C1 segment of cervical spinal cord (tissue), 14 donors: ENCODE results near the gene CDK14.

Experiments used
- DNase-seq, 14 donors: peaks; one replicate each; lab custom pipeline; 2025; lab: John Stamatoyannopoulos, UW

The CDK14 gene

DNA sequence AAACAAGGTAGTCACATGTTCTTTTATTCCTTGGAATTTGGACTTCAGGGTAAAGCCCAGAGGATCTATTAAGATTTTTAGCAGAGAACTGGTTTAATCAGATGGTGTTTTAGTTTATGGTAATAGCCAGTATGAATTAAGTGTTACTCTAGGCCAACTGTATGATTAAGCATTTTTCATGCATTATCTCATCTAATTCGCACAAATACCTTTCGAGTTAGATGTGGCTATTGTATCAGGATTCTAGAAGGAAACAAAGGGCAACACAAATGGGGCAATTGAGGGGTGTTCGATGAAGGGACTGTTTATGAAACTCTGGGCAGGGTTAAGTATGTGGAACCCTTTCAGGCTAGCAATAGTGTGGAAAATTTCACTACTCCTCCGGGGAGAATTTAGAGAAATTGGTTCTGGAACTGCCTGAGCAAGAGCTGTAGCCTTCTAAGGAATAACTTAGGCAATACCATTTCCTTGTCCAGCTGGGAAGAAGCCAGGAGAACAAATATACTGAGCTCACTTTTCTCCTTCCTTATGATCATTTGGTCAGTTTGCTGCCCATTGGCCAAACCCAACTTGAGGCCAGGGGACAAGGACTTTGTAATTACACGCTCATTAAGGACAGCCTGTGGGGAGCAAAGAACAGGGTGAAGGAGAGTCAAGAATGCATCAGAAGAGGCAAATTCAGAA is 349.1 kb downstream of the CDK14 start:
- no peak for DNase-seq

DNA sequence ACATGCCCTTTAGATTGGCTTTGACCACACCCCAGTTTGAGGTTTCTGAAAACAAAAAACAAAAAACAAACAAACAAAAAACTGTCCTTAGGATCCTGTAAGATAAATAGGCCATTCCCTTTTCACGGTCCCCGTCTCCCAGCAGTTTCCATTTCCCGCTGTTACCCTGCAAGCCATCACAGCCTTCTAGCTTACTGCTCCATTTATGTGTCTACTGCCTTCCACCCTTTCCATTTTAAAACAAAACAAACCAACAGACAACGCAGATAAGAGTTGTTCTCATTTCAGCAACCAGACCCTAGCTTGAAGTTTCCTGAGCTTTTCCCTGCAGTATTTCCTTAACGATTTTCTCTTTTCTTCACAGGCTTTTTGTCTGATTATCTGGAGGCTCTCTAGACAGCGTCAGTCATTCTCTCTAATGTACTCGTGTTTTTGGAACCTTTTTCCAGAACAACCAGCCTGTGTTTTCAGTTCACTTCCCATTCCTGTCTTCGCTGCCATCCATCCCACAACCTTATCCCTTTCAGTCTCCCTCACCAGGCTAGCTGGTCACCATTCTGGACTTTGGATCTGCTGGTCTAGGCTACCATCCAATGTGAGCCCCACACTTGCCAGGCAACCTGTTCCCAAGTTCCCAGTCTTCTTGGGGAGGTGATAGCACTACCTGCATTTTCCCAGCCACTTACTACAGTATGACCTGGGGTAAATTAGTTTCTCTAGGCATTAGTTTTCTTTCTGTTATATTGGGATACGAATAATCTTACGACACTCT is 350.8 kb downstream of the CDK14 start:
- DNase-seq = peak in 1 of 14 donors; percentile 65

DNA sequence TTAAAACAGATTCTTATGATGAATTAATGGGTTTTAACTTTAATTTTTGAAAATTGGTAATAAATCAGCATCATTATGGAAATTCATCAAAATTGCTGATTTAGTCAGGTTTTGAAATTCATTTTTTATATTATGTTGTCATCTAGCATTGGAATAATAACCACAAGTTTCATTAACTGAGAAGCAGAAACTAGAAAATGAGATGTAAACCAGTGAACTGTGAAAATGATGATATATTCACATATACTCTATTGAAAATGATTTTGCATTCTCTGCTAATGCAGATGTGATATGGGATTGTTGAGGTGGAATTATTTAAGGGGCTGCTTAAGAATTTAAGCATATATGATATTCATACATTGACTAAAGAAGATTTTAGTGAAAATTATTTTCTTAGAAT is 352.0 kb downstream of the CDK14 start:
- no peak for DNase-seq

DNA sequence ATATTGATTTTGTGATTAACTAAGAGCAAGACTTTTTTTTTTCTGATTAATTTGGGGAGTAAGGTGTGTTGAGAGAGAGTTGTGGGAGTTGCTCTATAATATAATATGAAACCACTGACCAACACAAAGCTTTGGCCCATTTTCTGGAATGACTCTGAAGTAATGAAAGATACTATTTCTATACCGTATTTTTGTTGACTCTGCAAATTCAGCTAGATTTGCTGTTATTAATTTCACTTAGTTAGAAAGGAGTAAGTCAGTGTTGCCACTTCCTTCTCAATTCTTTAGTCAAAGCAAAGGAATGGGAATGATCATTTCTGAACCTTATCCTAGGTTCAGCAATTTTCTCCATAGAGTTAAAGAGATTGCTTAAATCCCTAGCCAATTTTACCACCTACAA is 355.1 kb downstream of the CDK14 start:
- DNase-seq = no peak

DNA sequence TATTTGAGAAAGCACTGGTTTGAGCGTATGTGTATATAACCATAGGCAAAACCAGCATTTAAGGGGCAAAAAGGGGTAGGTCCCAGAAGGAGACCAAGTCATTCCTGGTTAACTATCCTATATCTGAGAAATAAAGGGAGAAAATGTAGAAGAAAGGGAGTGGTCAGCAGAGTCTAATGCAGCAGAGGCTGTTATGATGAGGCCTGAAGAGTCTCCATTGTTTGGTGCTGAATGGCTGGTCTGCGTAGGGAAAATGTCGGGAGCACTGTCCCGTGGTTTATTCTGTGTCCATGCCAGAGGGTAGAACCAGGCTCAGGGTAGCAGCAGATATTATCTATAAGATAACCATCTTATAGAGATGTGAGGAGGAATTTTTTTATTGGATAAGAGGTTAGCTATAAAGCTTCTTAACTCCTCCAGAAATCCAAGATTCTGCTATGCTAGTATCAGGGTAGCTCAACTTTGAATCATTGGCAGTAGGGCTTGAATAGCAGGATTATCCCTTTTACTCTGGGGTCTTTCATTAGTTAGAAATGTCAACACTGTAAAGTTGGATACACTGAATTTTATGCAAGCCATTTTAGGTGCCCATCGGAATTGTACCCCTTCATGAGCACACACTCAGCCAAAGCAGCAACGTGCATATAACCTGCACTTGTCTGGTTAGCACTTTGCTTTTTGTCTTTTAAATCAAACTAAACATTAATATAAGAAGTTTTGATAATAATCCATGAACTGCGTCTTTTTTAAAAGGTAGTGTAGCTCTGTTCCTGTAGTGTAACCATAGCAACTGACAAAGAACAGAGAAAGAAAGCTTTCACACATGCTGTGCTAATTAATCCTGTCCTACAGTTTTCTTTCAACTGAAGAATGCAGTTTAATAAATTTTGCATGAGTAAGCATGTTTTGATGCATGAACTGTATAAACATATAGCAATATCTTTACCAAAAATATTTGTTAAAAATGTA is 356.1 kb downstream of the CDK14 start:
- peak in 1 of 14 donors; percentile 9 for DNase-seq

DNA sequence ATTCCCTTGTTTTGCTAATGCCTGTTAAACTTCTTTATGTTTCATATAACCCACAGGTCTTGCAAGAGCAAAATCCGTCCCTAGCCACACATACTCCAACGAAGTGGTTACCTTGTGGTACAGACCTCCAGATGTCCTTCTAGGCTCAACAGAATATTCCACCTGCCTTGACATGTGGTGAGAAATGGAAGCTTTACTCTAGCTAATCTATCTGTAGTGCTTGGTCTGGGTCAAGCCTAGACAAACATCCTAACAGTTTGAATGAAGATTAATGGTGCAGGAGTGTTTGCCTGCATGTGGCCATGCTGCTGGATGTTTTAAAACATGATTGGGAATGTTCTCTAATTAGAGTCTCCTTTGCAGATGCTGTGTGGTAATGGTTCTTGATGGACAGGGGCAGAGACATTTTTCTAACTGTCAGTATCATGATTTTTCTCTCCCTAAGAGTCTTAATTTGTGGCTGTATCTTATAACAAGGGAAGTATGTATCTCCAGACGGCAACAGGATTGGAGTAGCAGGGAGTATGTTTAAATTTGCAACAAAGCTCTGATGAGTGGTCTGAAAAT is 359.6 kb downstream of the CDK14 start:
- no peak for DNase-seq

DNA sequence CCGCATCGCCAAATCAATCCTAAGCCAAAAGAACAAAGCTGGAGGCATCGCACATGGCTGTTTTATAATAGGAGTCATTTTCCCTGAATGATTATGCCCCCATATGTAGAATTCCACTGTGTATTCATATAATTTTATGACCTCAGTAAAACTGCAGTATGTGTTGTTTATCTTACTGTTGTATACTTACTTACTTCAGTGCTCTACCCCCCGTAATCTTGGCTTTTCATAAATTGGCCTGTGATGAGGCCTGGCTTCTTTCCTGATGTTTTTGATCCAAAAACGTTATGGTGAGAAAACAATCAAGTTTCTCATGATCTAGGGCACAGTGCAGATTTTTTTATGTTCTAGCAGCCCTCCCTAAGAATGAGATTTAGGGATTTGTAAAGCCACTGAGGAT is 361.8 kb downstream of the CDK14 start:
- no peak for DNase-seq

DNA sequence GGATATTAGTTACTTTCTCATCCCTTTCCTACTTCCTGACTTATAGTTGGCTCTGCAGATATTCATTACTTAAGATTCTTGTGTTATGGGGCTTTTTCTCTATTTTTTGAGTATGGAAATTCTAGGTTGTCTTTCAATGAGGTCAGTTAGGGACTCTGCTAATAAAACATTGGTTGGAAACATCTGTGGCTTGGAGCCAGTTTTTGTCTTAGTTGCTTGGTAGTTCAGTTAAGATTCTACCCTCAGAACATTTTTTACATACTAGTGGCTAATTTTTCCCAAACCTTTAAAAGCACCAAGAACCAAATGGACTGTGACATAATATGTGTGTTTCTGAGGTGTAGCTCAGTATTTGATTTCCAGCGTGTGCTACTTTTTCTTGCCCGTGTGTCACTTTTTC is 362.5 kb downstream of the CDK14 start:
- no peak for DNase-seq

DNA sequence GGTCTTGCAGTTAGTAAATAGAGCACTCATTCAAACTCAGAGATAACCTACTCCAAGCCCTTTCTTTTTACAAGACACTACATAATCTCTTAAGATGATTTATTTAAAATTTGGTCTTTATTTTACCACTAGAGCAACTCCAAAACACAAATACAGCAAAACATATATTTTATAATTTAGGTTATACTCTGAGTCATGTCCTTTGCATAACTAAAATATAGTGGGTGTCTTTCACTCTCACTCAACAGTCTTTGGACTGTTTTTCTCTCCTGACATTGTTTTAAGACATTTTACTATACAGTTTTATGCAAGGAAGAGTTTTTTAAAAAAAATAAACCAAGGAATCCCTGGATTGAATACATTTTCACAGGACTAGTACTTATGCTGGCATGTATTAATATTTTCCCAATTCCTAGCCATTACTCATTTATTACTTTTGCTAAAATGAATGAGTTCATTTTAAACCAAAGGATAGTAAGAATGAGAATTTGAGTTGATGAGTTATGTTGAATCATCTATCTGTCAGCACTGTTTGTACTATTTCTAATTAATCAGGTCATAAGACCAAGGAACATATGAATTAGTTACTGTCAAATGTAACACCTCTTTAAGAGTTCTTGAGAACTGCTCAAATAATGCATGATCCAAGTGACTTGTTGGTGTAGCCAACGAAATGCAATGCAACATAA is 365.1 kb downstream of the CDK14 start:
- DNase-seq = no peak

DNA sequence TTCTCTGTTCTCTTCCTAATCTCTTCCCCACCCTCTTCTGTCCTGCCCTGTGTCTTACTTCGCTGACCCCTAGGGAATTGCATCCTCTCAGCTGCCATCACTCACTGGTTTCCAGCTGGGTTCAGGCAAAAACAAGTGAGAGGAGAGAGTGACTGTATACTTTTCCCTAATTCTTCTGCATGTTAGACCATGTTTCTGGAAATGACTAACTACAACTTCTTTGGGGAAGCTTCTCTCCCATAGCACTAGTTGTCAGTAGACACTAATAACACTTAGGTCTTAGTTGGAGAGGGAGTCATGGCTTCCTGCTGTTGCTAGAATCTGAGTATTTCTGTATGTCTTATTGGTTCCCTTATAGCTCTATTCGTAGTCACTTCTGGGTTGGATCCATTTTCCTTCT is 369.1 kb downstream of the CDK14 start:
- DNase-seq = no peak

DNA sequence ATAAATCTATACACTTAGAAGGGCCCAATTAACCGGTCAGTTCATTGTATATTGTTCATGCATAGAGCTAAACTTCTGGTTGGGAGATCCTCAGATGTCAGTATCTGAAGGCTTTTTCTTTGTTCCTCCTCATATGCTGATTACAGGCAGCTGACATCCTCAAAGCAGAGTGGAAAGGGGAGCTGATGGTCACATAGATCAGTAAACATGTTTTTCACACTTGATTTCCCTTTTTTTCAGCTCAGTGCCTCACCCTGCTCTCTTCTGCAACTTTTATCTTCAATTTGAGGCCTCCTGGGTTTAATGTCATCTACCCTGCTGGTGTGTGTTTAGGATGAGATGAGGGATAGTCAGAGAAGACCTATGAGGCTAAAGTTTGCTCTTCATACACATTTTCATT is 370.2 kb downstream of the CDK14 start:
- DNase-seq = no peak

DNA sequence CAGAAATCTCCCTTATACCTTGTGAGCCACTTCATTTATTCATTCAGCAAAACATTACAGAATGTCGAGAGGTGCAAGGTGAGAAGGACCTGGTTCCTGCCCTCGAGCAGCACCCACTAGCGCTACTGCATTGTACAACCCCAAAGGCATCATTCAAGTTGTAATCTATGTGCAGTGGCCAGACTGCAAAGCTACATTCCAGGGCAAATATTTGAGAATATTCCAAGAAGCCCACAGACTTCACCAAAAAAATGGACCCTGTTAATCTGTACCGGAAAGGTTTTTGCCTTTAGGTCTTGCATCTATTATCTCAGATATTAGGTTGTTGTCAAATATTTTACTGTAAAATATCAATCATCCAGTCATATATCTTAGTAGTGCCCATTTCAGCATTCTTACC is 372.8 kb downstream of the CDK14 start:
- no peak for DNase-seq

DNA sequence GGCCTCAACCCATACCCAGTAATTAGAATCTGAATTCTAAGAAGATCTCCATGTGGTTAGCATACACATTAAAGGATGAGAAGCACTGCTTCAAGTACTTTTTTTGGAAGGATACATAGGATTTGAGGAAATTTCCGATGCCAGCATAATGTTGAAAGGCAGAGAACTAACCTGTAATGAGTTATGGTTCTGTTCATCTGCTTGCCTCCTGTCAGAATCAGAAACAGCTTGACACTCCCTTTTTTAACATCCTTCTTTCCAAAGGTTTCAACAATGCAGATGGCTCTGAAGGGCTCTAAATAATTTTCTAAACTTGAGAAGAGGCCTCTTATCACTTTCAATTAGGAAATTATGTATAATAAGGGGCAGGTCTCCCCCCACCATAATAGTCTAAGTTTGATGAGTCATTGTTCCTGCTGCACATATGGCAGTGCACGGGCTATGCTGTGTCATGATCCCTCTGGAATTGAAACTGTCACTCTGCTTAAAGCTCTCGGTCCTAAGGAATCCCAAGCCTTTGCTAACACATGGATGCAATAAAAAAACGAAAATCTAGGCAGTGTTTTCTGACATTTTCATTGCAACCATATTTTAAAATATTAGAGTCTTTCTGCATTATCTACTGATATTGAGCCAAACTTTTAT is 376.9 kb downstream of the CDK14 start:
- peak in 1 of 14 donors; percentile 33 for DNase-seq

DNA sequence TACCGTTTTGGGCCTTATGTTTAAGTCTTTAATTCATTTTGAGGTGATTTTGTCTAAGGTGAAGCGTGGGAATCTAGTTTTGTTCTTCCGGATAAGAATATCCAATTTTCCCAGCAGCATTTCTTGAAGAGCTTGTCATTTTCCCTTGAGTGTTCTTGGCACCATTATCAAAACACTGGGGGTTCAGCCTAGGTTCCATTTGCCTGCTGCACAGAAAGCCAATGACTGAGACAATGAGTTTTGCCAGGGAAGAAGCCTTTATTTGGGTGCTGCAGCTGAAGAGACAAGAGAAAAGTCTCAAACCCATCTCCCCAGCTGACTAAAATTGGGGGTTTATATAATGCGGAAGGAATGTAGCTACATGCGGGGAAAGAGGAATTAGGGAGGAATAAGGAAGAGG is 380.9 kb downstream of the CDK14 start:
- DNase-seq = no peak

DNA sequence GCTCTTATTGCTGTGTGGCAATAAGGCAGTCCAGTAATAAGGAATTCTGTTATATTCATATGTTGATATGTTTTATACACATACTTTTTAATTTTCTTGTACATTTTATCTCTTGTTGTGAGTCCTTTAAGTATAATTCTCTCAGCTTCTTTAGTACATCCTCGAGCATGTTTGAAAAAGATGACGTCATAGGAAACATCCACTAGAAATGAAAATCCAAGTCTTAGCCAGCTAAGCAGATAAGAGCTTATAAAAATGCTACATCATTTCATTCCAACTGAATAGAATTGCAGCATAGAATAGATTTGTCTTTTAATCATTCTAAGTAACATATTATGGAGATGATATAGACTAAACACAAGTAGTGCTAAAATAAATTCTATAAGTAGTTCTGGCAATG is 384.4 kb downstream of the CDK14 start:
- no peak for DNase-seq

DNA sequence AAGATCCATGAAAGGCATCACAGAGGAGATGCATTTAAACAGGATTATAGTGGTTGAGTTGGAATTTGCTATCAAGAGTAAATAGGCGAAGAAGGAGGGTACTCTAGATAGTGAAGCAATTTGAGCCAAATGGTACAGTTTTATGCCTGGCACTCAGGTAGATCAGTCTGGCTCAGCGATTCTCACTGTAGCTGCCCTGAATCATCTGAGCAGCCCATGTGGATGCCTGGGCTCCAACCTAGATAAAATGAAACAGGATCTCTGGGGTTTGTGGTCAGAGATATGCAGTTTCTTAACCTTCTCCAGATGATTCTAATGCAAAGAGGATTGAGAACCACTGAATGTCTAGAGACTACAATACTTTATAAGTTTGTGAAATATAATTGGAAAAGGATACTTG is 386.1 kb downstream of the CDK14 start:
- DNase-seq = no peak

DNA sequence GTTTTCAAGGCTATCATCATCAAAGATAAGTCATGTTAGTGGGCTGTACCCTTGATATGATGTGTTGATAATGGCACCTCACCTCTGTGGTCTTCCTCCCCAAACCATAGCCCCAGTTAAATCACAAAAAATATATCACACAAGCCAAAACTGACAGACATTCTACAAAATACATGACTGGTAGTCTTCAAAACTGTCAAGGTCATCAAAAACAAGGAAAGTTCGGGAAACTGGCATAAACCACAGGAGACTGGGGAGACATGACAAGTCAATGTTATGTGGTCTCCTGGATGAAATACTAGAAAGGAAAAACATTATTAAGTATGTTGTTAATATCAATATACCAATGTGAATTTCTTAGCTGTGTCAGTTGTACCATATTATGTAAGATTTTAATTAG is 388.6 kb downstream of the CDK14 start:
- no peak for DNase-seq

DNA sequence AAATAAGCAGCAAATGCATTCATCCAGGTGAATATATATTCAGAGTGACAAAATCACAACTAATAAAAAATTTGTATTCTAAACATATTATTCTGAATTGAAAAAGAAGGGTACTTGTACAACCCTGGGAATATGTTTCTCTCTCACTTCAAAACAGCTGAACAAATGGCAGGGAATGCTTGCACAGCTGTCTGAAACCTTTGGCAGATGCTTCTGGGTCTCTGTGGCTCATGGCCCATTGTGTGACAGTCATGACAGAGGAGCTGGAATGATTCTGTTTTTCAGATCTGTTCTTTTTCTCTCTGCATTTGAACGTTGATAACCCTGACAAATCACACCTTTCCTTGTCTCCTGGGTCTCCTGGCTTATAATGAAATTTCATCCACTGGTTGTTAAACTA is 392.4 kb downstream of the CDK14 start:
- DNase-seq = no peak

DNA sequence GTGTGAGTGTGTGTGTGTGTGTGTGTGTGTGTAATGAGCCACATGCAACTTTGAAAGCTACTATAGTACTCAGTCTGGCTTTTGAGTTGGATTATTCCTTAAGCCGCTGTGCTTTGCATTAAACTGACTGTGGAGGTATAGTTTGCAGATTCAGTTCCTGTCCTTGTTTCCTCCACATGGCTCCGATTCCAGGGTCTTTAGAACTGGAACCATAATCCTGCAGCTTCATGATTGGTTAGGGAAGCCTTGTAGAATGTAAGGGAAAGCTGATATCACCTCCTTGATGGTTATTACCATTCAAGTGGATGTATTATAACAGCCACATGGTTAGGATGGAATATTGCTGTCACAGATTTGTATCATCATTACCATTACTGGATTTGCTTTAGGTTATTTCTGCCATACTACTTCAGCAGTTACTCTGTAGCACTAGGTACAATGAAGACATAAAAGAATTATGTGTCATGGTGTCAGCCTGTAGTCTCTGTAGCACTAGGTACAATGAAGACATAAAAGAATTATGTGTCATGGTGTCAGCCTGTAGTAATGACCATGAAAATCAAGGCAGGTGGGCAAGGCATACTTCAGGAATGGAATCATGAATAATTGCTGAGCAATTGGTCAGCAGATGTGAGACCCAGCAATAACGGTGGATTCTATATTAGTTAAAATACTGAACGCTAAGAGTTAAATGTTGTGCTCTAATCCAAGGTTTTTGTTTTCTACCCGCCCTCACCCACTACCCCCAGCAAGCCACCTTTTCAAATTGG is 393.1 kb downstream of the CDK14 start:
- no peak for DNase-seq

DNA sequence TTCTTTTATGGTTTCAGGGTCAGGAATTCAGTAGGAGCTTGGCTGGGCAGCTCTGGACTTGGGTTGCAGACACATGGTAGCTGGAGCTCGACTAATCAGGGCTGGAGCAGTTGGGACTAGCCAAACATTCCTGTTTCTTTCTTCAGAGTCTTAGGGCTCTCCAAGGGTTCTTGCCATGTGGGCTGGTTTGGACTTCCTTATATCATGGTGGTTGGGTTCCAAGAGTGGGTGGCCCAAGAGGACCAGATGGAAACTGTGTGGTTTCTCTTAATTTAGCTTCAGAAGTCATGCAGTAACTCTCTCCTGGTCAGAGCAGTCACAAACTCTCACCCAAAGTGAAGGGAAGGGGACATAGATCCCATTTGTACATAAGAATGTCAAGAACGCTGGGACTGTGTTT is 398.0 kb downstream of the CDK14 start:
- no peak for DNase-seq
